ENCODE results near the gene HPF1.
A peak's percentile ranks its signal among the peaks of the same experiment; 100 is the strongest.
"Not testable (repeated sequence)": the region's sequence is repeated elsewhere in the genome, so short reads cannot be mapped to it uniquely, and the experiment has no call there.

The HPF1 gene

DNA sequence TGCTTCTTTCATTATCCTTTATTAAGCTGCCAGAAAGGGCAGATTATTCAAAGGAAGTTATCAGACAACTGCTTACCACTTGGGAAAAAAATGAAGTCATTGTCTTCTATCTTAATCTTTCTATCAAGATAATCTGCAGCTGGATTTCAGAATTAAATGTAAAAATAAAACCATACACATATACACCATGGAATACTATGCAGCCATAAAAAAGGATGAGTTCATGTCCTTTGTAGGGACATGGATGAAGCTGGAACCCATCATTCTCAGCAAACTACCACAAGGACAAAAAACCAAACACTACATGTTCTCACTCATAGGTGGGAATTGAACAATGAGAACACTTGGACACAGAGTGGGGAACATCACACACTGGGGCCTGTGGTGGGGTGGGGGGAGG is 19.1 kb downstream of the HPF1 start:
- DNase-seq = not testable (repeated sequence)

- DNase-seq = no peak
Measured at GRCh38 chr4:169730564-169730963, 27.2 kb downstream of the HPF1 start.

- DNase-seq = no peak
Measured at GRCh38 chr4:169727616-169728015, 30.1 kb downstream of the HPF1 start.

- no peak for DNase-seq
Measured at GRCh38 chr4:169724260-169724659, 33.5 kb downstream of the HPF1 start.

DNA sequence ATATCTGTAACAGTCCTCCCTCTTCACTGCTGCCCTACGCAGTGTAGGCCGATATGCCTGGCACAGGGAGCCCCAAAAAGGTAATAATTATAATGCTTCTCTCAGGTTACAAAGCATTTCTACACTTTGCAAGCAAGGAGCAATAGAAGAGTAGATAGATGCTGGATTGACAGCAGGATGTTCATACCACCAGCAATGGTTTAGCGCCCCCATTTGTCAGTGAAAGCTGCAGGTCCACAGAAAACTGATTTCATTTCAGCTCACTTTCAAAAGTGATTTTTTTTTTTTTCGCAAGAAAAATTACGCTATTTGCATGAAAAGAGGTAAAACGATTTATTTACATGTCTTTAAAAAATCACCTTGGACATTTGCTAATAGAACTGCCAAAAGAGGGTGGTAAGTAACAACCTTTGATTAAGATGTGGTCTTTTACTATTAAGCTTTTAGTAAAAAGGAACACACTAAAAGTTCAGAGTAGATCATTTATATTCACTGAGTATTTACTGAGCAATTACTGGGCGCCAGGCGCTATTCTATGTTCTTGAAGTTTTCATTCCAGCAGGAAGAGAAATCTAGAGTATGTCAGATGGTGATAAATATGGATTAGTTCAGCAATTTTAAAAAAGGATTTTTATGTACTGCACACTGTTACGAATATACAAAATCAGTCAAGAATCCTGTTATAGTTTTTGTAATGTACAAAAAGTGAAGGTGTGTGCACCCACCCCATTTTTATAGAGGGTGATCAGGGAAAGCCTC is 34.4 kb downstream of the HPF1 start:
- DNase-seq = peak in 1 of 2 experiments; percentile 3

DNA sequence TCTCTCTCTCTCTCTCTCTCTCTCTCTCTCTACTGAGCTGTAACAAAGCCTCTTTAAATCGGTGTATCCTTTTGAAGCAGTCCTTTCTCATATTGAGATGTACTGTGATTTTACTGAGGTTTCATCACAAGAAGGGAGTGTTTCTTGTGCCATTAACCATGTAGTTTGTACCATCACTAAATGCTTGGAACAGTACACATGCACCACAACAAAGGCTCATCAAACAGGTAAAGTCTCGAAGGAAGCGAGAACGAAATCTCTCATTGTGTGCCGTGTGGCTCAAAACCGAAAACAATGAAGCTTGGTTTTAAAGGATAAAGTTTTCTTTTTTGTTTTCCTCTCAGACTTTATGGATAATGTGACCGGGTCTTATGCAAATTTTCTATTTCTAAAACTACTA is 37.2 kb downstream of the HPF1 start:
- no peak for DNase-seq

- no peak for DNase-seq
Measured at GRCh38 chr4:169716677-169717076, 41.1 kb downstream of the HPF1 start.

- DNase-seq = no peak
Measured at GRCh38 chr4:169715826-169716225, 41.9 kb downstream of the HPF1 start.

DNA sequence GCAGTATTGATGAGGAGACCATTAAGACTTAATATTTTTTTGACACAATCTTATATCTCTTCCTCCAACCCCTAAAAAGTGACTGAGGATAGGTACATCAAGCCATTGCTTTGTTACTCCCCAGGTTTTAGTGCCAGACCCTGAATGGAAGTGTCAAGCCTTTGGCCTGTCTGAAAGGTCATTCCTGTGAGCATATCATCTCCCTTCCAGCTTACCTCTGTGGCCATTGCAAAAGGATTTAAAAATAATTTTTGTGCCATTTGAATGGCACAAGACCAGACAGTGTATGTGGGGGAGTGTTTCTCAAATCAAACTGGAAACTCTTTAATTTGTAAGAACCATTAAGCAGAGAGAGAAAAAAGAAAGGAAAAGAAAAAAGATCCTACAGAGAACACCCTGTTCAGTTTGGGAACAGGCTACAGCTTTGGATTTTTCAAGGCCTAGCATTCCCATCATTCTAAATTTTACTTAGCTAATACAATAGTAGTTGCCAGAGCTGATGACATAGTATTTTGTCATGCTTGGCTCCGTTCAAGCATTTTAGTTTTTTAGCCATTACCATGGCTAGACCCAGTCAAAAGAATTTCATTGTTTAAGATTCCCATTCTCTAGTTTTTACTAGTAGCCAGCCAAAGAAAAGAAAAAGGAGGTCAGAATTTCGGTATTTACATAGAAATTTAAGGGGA is 49.6 kb downstream of the HPF1 start:
- DNase-seq = no peak

DNA sequence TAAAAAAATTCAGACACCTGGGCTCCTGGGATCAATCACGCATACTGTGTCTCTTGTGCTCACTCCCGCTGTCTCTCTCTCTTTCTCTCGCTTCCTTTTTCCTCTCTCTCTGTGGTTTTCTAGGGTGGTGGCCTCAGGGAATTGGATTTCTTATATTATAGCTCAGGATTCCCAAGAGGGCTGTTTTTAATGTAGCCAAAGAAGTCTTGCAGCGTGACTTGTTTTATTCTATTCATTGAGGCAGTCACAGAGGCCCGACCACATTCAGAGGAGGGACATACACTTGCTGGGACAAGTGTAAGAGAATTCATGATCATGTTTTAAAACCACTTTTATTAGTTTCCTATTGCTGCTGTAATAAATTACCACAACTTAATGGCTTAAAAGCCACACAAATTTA is 59.4 kb downstream of the HPF1 start:
- no peak for DNase-seq

- DNase-seq = no peak
Measured at GRCh38 chr4:169690787-169691186, 67.0 kb downstream of the HPF1 start.

GRCh38 chr4:169689681-169690080 is 68.1 kb downstream of the HPF1 start:
- no peak for DNase-seq

DNA sequence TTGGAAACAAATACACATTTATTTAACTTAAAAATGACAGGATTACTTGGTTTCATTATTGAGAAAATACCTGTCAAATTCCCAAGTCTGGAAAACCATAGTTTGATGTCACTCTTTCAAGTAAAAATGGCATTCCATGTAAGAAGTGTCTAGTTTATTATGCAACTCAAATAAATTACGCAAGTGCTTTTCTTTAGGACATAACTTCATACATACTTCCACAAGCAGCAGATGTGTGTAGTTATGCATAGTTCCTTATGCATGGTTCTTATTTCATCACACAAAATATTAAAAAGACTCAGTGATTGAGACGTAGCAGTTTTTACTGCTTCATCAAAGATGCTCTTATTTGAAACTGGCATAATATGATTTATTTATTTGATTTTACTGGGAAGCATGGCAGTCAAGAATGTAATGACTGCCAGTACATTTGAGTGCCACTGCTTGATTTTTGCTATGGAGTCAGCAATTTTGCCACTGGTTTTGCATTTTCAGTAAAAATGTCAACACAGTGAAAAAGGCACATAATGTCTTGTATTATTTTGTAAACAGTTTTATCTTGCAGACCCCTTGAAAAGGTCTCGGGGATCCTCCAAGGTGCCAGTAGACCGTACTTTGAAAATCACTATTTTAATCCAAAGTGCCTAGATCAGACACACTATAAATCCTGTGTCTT is 75.2 kb downstream of the HPF1 start:
- DNase-seq = no peak
